GM12878 (cell line): ENCODE data around the gene RADX.
"Not testable (repeated sequence)": the region's sequence is repeated elsewhere in the genome, so short reads cannot be mapped to it uniquely, and the experiment has no call there.

Experiments
- CHD2 ChIP-seq: IDR thresholded peaks from 2 replicates; pipeline ENCODE4 v1.6.1; 2011; ENCODE audit warnings: low read depth, low read length, improper control_type of control experiment, borderline replicate concordance
- ETV6 ChIP-seq, 2 experiments: fragments of 450-650 bp in 1 of 2; IDR thresholded peaks in 1 of 2; conservative IDR thresholded peaks in 1 of 2; 2 replicates each; pipeline ENCODE4 v1.6.1; 2014; ENCODE audit warnings: antibody characterized with exemption in 1 of 2, borderline replicate concordance in 1 of 2, low read depth in 1 of 2, mild to moderate bottlenecking in 1 of 2, moderate library complexity in 1 of 2
- EZH2 ChIP-seq: IDR thresholded peaks from 2 replicates; pipeline ENCODE4 v1.6.1; 2012; ENCODE audit warnings: low read depth, mild to moderate bottlenecking, control low read depth, inconsistent platforms, low read length, borderline replicate concordance; ENCODE audit not compliant: control insufficient read depth
- HDGF ChIP-seq: fragments of 450-650 bp; IDR thresholded peaks from 2 replicates; pipeline ENCODE4 v1.6.1; 2016; ENCODE audit warnings: antibody characterized with exemption
- RCOR1 ChIP-seq: conservative IDR thresholded peaks from 2 replicates; pipeline ENCODE4 v1.6.1; 2012; ENCODE audit warnings: low read depth, low read length, improper control_type of control experiment
- SIX5 ChIP-seq: IDR thresholded peaks from 2 replicates; pipeline ENCODE4 v1.6.1; 2011; ENCODE audit warnings: mild to moderate bottlenecking, low read depth, low read length, moderate library complexity; ENCODE audit not compliant: severe bottlenecking
- SMC3 ChIP-seq: IDR thresholded peaks from 2 replicates; pipeline ENCODE4 v1.6.1; 2011; ENCODE audit warnings: low read length, improper control_type of control experiment, borderline replicate concordance
- TAF1 ChIP-seq: IDR thresholded peaks from 2 replicates; pipeline ENCODE4 v1.6.1; 2011; ENCODE audit warnings: mild to moderate bottlenecking, low read depth, low read length, borderline replicate concordance
- TCF7 ChIP-seq: IDR thresholded peaks from 2 replicates; pipeline ENCODE4 v1.6.1; 2014; ENCODE audit warnings: antibody characterized with exemption, borderline replicate concordance
- ZNF24 ChIP-seq: fragments of 450-650 bp; IDR thresholded peaks from 2 replicates; pipeline ENCODE4 v1.6.1; 2017; ENCODE audit warnings: antibody characterized with exemption, mild to moderate bottlenecking
- TF ChIP-seq, protein P1 (sequence below), 3 experiments: IDR thresholded peaks in 2 of 3; conservative IDR thresholded peaks in 1 of 3; 2 replicates each; pipeline ENCODE4 v1.5.1; 2011; ENCODE audit warnings: low read depth in 3 of 3, low read length in 3 of 3, mild to moderate bottlenecking in 3 of 3, control low read depth in 2 of 3, moderate library complexity in 2 of 3, inconsistent platforms in 1 of 3, mixed read lengths in 1 of 3; ENCODE audit not compliant: control insufficient read depth in 2 of 3, insufficient read depth in 1 of 3; ENCODE audit errors: extremely low read depth in 1 of 3
- TF ChIP-seq, protein P2 (sequence below): fragments of 450-650 bp; IDR thresholded peaks from 2 replicates; pipeline ENCODE4 v1.6.1; 2014; ENCODE audit warnings: mild to moderate bottlenecking
- TF ChIP-seq, protein P3 (sequence below): fragments of 150-350 bp; IDR thresholded peaks from 2 replicates; pipeline ENCODE4 v1.6.1; 2016; ENCODE audit warnings: low read depth, low read length
- TF ChIP-seq, protein P4 (sequence below): fragments of 450-650 bp; IDR thresholded peaks from 2 replicates; pipeline ENCODE4 v1.6.1; 2016; ENCODE audit warnings: mild to moderate bottlenecking

DNA sequence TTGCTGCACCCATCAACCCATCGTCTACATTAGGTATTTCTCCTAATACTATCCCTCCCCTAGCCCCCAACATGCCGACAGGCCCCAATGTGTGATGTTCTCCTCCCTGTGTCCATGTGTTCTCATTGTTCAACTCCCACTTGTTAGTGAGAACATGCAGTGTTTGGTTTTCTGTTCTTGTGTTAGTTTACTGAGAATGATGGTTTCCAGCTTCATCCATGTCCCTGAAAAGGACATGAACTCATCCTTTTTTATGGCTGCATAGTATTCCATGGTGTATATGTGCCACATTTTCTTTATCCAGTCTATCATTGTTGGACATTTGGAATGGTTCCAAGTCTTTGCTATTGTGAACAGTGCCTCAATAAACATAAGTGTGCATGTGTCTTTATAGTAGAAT, 41.8 kb downstream of the RADX start:
- not testable (repeated sequence) for TF ChIP-seq ZNF24; CHD2; EZH2; SMC3; ETV6 (conservative IDR thresholded peaks at IDR 0.05 in 1 of 2, IDR thresholded peaks at IDR 0.05 in 1 of 2; ENCODE audit: borderline replicate concordance in 1 of 2, low read depth in 1 of 2); RCOR1; SIX5; TCF7; TAF1; HDGF
- TF ChIP-seq, protein P1, sequence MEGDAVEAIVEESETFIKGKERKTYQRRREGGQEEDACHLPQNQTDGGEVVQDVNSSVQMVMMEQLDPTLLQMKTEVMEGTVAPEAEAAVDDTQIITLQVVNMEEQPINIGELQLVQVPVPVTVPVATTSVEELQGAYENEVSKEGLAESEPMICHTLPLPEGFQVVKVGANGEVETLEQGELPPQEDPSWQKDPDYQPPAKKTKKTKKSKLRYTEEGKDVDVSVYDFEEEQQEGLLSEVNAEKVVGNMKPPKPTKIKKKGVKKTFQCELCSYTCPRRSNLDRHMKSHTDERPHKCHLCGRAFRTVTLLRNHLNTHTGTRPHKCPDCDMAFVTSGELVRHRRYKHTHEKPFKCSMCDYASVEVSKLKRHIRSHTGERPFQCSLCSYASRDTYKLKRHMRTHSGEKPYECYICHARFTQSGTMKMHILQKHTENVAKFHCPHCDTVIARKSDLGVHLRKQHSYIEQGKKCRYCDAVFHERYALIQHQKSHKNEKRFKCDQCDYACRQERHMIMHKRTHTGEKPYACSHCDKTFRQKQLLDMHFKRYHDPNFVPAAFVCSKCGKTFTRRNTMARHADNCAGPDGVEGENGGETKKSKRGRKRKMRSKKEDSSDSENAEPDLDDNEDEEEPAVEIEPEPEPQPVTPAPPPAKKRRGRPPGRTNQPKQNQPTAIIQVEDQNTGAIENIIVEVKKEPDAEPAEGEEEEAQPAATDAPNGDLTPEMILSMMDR (IDR thresholded peaks at IDR 0.05 in 2 of 3, conservative IDR thresholded peaks at IDR 0.05 in 1 of 3; ENCODE audit: control insufficient read depth in 2 of 3, extremely low read depth in 1 of 3, insufficient read depth in 1 of 3, low read depth in 3 of 3, low read length in 3 of 3): not testable (repeated sequence)
- TF ChIP-seq, protein P2, sequence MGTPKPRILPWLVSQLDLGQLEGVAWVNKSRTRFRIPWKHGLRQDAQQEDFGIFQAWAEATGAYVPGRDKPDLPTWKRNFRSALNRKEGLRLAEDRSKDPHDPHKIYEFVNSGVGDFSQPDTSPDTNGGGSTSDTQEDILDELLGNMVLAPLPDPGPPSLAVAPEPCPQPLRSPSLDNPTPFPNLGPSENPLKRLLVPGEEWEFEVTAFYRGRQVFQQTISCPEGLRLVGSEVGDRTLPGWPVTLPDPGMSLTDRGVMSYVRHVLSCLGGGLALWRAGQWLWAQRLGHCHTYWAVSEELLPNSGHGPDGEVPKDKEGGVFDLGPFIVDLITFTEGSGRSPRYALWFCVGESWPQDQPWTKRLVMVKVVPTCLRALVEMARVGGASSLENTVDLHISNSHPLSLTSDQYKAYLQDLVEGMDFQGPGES: not testable (repeated sequence)
- TF ChIP-seq, protein P3, sequence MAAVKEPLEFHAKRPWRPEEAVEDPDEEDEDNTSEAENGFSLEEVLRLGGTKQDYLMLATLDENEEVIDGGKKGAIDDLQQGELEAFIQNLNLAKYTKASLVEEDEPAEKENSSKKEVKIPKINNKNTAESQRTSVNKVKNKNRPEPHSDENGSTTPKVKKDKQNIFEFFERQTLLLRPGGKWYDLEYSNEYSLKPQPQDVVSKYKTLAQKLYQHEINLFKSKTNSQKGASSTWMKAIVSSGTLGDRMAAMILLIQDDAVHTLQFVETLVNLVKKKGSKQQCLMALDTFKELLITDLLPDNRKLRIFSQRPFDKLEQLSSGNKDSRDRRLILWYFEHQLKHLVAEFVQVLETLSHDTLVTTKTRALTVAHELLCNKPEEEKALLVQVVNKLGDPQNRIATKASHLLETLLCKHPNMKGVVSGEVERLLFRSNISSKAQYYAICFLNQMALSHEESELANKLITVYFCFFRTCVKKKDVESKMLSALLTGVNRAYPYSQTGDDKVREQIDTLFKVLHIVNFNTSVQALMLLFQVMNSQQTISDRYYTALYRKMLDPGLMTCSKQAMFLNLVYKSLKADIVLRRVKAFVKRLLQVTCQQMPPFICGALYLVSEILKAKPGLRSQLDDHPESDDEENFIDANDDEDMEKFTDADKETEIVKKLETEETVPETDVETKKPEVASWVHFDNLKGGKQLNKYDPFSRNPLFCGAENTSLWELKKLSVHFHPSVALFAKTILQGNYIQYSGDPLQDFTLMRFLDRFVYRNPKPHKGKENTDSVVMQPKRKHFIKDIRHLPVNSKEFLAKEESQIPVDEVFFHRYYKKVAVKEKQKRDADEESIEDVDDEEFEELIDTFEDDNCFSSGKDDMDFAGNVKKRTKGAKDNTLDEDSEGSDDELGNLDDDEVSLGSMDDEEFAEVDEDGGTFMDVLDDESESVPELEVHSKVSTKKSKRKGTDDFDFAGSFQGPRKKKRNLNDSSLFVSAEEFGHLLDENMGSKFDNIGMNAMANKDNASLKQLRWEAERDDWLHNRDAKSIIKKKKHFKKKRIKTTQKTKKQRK: not testable (repeated sequence)
- TF ChIP-seq, protein P4, sequence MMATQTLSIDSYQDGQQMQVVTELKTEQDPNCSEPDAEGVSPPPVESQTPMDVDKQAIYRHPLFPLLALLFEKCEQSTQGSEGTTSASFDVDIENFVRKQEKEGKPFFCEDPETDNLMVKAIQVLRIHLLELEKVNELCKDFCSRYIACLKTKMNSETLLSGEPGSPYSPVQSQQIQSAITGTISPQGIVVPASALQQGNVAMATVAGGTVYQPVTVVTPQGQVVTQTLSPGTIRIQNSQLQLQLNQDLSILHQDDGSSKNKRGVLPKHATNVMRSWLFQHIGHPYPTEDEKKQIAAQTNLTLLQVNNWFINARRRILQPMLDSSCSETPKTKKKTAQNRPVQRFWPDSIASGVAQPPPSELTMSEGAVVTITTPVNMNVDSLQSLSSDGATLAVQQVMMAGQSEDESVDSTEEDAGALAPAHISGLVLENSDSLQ: not testable (repeated sequence)
